ENCODE results near the gene MCM3.

DNA sequence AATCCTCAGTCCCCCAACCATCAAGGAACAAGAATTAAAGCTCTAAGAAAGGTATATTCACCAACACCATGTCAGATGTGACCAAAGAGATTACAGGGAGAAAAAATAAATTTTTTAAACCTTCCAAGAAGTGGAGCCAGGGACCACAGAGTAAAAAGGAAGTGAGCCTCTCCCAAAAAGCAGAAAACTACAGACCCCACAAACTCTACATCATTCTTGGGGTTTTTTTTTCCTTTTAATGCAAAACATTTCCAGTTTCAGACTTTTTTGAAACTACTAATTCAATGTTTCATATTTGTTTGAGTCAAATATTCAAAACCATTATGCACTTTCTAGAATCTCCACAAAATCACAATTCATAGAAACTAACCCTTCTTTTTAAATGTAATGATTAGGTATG is 33.4 kb downstream of the MCM3 start:
- TF ChIP-seq CTCF (IDR thresholded peaks at IDR 0.05) (no peak), POLR2A (IDR thresholded peaks at IDR 0.05) (no peak)
